Suprapubic skin (tissue), 3 donors: Measurements from ENCODE around the gene STK36.

ENCODE experiments used
- CTCF ChIP-seq, 2 donors: fragments of 200-600 bp in 1 of 2; fragments of 450-650 bp in 1 of 2; sonication (generic) in 1 of 2; IDR thresholded peaks; one replicate each; pipeline ENCODE4 v1.5.1; 2016 to 2019; ENCODE audit warnings: antibody characterized with exemption in 2 of 2, mild to moderate bottlenecking in 1 of 2, moderate library complexity in 1 of 2
- POLR2AphosphoS5 ChIP-seq, 3 donors: sonication (generic); formaldehyde crosslinking; IDR thresholded peaks; one replicate each; pipeline ENCODE4 v1.6.1; 2017; ENCODE audit warnings: antibody characterized with exemption in 3 of 3

GRCh38 chr2:218627939-218628338, 43.9 kb upstream of the STK36 start:
- TF ChIP-seq CTCF (IDR thresholded peaks at IDR 0.05) (no peak), POLR2AphosphoS5 (IDR thresholded peaks at IDR 0.05) (no peak)
